Femur (tissue), 1 donor: ENCODE measurements around the gene OBP2A.

Experiments used
- DNase-seq: peaks from one replicate; pipeline ENCODE4 v3.0.0-alpha.2; 2017

The OBP2A gene

DNA sequence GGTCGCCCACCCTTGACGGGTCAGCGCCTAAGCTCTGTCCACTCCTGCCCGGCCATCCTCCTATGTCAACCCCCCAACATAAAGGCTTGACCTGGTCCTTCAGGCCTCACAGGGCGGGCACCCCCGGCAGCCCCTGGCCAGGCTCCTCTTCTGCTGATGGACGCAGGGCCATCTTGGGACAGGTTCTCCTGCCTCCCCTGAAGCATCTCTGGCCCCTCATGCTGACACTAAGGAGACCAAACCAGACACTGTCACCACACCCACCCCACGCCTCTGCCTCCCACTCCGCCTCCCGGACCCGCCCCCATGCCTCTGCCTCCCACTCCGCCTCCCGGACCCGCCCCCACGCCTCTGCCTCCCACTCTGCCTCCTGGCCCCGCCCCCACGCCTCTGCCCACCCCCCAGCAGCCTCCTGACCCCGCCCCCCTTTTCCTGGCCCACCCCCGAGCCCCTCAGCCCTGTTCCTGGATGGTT lies 6.8 kb downstream of the OBP2A start:
- no peak for DNase-seq

DNA sequence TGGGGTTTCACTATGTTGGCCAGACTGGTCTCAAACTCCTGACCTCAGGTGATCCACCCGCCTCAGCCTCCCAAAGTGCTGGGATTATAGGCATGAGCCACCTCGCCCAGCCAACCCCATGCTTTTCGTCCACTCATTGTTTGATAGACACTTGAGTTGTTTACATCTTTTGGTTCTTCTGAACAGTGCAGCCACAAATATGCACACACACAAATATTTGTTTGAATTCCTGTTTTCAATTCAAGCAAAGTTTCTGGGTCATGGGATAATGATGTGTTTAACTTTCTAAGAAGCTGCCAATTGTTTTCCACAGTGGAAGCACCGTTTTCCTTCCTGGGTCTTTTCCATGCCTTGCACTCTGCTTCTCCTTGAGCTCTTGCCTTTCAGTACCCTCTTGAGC lies 8.8 kb downstream of the OBP2A start:
- no peak for DNase-seq

DNA sequence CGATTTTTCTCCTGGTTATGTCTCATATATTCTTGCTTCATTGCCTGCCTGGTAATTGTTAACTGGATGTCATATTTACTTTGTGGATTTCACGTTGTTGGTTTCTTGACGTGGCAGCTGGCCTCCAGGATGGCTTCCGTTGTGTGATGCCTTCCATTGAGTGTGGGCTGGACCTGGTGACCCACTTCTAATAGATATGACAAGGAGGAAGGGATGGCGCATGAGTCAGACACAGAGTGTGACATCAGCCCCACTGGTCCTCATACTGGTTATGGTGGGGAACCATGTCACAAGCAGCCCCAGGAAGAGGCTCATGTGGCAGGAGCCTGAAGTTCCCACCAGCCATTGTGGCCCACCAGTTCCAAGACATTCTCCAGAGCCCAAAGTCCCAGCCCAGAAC lies 9.3 kb downstream of the OBP2A start:
- DNase-seq, result no peak

DNA sequence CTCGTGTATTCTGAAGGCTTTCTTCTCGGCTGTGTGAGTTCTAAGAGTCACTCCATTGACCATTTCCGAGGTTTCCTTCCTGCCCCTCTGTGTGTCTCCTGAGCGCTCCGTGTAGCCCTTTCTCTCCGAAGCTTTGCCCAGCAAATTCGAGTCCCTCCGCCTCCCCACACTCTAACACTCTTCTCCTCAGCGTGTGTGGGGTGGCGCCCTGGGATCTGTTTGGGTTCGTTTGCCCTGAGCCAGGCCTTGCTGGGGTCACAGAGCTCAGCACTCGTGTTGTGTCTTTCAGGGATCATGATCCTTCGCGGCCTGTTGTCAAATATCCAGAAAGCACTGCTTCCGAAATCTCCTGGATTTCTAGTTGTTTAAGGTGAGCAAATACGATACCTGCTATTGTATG lies 10.0 kb downstream of the OBP2A start:
- DNase-seq, result no peak

DNA sequence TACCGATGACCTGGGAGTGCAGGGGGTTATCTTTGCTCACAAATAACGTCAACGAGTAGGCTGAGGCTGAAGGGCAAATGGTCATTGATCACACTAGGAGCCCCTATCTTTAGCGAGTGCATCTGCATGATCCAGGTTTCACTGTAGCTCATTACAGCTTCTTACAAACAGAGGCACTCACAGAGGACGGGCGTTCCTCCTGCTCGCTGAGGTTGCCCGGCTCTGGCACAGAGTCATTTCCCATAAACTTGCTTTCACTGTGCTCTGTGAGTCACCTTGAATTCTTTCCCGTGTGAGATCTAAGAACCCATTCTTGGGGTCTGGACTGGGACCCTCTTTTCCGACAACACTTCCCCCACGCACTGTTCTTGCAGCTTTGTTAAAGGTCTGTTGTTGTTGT lies 13.7 kb downstream of the OBP2A start:
- DNase-seq, result no peak

DNA sequence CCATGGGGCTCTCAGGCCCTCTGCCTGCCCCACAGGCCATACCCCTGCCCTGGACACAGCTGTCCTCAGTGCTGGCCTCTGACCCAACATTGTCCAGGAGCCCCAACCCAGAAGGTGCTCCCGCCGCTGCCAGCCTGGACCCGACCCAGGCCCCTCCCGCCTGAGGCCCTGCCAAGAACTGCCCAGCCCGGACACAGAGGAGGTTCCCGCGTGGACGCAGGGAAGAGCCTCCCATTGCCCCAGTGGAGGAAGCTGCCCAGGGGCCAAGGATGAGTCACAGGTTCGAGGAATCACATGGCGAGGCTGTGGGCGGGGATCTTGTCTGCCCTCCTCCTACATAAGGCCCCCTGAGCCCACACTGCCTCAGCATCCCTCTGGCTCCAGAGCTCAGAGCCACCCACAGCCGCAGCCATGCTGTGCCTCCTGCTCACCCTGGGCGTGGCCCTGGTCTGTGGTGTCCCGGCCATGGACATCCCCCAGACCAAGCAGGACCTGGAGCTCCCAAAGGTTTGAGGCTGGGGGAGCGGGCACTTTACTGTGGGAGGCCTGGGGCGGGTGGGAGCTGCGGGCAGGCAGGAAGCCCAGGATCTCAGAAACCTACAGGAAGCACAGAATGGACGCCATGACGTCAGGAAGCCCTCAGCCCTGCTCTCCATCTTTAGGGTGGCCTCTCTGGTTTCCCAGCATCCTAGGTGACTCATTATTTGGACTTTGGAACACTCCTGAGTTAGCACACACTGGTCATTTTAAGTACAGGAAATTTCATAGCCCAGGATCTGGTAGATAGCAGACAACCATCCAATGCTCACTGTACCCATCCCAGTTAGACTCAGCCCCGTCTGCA lies 15.7 kb downstream of the OBP2A start, which contains the start of gene PAEP:
Gene PAEP (plus strand): TSS at position 366 of the 844 bp plus-strand sequence.
- DNase-seq, result no peak

DNA sequence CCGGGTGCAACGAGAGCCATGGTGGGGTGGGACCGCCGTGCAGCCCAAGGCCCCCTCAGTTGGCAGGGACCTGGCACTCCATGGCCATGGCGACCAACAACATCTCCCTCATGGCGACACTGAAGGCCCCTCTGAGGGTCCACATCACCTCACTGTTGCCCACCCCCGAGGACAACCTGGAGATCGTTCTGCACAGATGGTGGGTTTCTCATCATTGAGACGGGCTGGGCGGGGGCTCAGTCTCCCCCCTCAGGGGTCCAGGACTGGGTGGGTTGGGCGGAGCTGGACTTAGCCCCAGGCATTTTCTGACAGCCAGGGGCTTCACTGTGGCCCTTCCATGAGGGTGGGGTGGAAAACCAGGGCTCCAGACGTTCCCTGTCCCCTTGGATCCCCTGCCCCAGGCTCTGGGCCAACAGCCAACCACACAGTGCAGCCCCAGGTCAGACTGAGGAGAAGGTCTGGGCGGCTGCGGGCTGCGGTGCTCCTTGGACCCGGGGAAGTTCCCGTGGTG lies 16.4 kb downstream of the OBP2A start:
- DNase-seq, result no peak

DNA sequence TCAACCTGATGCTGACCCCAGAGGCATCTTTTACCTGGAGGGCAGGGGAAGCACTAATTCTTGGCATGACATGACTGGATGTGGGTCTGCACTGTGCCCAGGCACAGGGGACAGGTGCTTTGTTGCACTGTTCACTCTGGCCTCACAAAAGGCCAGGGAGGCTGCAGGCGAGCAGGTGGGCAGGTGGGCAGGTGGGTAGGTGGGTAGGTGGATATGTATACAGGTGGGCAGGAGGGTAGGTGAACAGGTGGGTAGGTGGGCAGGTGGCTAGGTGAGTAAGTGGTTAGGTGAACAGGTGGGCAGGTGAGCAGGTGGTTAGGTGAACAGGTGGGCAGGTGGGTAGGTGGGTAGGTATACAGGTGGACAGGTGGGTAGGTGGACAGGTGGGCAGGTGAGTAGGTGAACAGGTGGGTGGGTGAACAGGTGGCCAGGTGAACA lies 17.1 kb downstream of the OBP2A start:
- DNase-seq, result no peak

DNA sequence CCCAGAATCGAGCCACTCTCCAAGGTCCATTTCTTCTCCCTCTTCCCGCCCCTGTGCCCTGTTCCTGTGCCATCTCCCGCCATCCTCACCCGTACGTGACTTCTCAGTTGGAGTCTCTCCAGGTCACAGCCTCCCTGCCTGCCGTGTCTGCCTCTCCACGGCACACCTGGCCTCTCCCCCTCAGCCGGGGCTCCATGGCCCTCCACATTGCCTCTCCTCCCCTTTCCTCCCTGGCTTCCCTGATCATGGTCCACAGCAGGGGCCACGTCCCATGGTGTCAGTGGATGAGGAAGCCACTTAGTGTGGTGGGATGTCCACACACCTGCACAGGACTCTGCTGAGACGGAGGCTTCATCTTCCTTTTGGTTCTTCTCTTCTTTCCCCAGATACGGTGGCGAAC lies 17.9 kb downstream of the OBP2A start:
- no peak for DNase-seq

DNA sequence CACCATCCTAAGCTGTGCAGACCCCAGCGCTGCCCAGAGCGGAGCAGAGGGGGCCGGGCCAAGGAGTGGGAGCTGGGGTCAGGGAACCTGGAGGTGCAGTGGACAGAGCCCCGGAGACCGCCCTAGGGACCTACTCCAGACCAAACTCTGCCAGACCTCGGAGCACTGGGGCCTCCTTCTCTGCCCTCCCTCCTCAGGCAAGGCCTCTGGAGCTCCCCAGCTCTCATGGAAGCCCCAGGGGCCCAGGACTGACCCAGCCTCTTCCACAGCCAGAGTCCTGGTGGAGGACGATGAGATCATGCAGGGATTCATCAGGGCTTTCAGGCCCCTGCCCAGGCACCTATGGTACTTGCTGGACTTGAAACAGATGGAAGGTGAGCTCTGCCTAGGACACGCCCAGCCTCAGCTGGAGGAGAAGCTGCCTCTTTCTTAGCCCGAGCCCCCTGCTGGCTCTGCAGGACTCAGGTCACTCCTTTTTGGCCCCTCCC lies 19.3 kb downstream of the OBP2A start:
- DNase-seq, result no peak

DNA sequence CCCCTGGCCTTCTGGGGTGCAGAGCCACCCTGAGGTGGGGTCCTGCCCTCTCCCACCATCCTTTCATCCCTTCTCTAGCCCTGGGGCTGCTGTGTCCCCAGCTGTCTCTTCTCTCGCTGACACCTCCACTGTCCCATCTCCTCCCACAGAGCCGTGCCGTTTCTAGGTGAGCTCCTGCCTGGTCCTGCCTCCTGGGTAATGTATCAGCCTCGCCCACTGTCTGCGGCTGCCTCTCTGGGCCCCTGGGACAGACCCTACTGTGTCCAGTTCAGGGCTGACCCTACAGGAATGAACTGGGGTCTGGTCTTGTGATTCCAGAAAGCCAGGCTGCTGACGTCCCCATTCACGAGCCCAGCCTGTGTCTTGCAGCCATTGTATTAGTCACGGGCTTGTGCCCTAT lies 19.7 kb downstream of the OBP2A start:
- DNase-seq, result no peak

DNA sequence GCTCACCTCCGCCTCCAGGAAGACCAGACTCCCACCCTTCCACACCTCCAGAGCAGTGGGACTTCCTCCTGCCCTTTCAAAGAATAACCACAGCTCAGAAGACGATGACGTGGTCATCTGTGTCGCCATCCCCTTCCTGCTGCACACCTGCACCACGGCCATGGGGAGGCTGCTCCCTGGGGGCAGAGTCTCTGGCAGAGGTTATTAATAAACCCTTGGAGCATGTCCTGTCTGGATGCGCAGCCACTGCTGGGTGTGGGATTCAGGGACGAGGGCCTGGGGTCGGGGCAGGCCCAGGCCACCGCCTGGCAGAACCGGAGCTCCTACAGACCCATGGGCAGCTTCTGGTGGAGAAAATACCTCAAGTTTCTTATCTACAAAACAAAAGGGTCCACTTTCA lies 20.6 kb downstream of the OBP2A start:
- no peak for DNase-seq

DNA sequence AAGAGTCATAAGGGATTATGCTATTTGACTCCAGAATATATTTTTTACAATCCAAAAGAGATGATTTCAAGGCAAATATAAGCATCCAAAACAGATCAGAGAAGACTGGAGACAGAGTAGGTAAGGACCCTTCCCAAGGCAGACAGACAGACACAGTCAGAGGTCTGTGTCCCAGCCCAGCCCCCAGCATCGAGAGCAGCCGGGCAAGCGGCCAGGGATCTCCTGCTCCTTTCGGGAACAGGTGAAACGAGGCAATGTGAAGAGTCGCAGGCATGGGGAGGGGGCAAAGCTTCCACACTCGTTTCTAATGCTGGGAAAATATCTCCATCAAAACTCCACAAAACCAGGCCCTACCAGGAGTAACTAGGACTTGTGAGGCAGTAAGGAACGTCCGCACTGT lies 21.4 kb downstream of the OBP2A start:
- DNase-seq, result no peak

DNA sequence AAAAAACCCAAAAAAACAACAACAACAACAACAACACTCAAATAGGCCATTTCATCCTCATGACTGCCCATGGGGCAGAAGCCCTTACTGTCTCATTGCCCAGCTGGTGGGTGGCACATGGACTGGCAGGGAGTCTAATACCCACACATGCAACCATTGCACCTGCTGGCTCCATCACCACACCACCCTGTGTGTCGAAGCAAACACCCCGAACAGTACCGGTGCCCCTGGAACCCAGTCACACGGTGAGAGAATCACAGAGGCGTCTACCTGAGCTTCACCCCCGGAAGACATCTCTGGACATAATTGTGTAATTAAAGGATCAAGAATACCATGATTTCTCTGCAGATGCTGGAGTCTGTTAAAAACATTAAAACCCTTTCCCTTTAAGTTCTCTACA lies 22.1 kb downstream of the OBP2A start:
- DNase-seq, result no peak

DNA sequence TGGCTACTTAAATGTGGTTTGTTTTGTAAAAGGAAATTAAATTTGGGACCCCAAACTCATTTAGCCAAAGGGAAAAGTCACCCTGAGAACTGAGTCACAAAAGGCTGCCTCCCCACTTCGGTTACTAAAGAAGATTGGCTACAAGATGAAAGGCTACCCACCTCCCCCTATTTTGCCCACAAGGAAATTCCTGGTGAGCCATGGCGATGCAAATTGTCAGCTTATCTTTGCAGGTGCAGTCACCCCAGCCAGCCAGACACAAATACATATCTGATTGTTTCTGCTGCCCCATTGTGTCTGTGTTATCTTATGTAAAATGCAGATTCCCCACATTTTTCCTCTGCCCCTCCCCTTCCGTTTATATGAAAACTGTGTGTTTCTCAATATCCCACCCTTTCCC lies 24.5 kb downstream of the OBP2A start:
- no peak for DNase-seq

DNA sequence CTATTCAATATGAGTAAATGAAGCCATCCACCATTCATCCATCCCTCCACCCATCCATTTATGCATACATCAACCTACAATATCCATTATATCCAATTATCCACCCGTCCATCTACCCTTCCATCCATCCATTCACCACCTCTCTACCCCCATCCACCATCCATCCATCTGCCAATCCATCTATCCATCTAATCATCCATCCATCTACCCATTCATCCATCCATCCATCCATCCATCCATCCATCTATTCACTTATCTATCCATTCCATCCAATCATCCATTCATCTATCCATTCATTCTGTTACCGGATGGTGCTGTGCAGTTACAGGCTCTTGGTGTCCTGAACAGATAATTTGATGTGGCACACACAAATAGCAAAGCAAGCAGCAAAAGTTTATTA lies 26.3 kb downstream of the OBP2A start:
- no peak for DNase-seq

DNA sequence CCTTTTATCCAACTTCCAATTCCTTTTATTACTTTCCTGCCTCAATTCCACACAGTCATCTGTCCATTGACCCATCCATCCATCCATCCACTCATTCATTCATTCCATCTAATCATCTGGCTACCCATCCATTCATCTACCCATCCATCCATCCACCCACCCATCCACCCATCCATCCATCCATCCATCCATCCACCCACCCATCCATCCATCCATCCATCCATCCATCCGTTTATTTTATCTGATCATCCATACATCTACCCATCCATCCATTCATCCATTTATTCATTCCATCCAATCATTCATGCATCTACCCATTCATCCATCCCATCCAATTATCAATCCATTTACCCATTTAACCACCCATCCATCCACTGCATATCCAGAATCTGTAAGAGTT lies 27.2 kb downstream of the OBP2A start:
- DNase-seq, result no peak

DNA sequence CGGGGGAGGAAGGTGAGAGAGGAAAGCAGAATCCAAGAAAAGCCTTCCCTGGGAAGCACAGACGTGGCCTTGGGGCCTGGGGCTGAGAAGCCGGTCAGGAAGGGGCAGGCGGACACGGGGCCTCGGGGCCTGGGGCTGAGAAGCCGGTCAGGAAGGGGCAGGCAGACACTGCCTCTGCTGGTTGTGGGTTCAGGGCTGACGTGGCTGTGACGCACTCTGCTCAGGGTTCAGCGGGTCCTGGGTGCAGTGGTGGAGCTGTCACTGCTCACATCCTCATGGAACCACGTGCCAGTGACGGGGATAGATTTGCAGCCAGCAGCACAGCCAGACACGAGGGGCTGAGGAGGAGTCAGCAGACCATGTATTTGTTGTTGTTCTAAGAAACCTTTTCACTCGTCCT lies 28.4 kb downstream of the OBP2A start:
- no peak for DNase-seq

DNA sequence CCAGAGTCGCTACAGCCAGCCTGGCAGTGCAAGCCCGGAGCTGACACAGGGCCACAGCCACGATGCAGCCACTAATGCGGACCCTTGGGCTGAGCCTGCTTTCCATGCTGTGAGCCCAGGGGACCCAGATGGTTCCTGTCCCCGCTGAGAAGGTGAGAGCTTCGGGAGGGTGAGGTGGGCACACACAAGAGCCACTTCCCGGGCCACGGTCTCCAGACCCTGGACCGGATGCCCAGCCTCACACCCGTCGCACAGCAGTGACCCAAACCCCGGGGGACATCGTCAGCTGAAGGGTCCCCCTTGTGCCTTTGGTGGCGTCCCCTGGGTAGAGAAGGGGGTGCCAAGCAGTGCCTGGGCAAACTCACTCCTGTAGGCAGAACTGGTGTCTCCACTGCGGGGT lies 29.0 kb downstream of the OBP2A start:
- no peak for DNase-seq

DNA sequence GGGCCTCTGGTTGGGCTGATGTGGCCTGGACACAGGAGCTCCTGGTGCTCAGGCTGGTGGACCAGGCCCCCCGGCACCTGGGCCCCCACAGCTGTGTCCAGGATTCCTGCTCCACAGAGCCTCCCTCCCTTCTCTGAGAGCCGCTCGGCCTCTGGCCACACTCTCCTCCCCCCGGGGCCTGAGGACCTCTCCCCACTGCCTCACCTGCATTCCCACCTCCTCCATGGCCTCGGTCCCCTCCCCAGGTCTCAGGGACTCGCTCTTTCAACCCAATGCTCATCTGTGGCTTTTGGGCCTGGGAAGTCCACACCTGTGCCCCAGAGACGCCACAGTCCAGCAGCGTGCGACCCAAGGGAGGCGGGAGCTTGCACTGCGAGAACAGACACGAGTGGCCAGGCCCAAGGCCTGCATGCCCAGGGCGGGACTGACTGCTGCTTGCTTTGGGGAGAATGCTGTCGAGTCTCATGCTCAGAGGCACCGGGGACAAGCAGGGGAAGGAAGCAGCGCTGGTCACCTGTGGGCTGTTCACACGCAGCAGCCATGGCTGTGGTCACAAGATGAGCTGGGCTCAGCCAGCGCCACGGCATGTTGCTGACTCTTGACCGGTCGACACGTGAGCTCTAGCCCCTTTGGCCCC lies 30.2 kb downstream of the OBP2A start:
- no peak for DNase-seq

DNA sequence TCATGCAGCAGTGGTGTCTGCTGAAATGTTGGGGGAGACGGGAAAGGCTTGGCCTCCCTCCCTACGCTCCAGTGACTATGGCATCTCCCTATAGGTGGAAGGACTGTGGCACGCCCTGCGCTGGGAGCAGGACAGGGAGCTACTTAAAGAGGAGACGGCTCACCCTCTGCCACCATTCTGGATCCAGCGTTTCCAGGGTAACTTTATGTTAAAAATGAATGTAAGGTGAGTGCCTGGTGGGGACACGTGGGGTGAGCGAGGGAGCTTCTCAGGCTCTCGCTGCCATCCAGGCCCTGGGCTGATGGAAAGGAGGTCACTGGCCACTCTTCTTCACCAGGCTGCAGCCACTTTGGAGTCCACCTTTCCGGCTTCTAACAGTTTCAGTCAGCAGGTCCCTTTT lies 31.3 kb downstream of the OBP2A start:
- no peak for DNase-seq

DNA sequence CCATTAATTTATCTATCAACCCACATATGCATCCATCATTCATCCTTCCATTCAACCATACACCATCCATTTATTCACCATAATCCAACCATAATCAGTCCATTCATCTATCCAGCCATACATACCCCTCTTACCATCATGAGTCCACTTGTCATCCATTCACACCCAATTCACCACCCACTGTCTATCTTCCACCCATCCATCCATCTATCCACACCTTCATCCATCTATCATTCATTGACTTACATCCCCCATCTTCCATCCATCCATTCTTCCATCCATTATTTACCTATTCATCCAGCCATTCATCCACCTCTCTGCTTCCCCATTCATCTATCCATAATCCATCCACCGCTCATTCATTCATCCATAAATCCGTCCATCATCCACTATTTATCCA lies 33.4 kb downstream of the OBP2A start:
- DNase-seq, result no peak

DNA sequence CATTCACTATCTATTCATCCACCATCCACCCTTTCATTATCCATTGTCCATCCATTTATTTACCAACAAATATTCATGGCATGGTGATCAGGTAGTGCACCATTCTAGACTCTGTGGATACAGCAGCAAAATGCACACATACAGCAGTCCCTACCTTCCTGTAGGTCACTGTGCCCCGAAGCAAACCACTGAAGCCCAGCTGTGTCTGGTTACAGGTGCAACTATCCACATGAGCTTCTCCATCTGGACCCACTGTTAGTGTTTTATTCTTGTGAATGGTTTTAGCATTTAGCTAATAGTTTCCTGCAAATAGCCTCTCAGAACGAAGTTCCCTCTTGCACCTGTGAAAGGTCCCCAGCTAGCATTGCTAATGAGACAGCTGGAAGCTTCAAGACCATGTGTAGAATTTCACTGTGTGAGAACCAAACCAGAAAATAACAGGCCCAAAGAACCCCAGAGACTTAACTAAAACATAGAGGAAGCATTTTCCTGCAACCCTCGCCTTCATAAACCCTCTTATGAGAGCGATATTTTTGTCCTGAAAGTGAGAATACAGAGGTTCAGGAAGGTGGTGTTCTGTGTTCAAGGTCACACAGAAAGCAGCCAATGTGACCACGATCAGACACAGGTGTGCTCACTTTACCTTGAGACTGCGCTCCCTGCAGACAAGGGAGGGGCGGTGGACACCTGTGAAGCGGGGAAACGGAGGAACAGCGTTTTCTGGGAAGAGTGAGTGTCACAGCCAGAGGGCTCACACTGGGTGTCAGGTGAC lies 34.1 kb downstream of the OBP2A start:
- no peak for DNase-seq
